GM18951 (cell line): ENCODE results near the gene SUCNR1.
"Not testable (repeated sequence)": the region's sequence is repeated elsewhere in the genome, so short reads cannot be mapped to it uniquely, and the experiment has no call there.

Experiments
- POLR2A ChIP-seq: IDR thresholded peaks from 4 replicates; pipeline ENCODE4 v1.6.1; 2011; ENCODE audit warnings: mild to moderate bottlenecking; ENCODE audit not compliant: insufficient read length, insufficient read depth; ENCODE audit errors: extremely low read depth
- in situ Hi-C: fragments of 300-500 bp; cut with MboI; formaldehyde crosslinking; loops from one replicate; pipeline ENCODE4 v1.12.0; 2022; ENCODE audit warnings: low sequenced_read_pairs, mixed read lengths, inconsistent platforms; ENCODE audit not compliant: unreplicated experiment

Gene SUCNR1

DNA sequence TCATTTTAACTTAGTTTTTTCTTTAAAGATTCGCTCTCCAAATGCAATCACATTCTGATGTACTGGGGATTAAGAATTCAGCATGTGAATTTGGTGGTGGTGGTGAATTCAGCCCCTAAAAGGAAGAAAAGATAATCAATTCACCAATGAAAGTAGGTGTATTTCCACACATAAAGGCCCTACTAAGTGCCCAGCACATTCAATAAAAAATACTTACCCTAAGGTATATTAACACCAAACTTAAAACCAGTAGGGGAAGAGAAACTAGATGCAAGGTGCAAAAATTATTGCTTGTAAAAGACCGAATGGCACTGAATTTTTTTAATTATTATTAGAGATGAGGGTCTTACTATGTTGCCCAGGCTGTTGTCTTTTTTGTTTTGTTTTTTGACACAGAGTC, 16.8 kb upstream of the SUCNR1 start:
- TF ChIP-seq POLR2A = no peak
- in situ Hi-C loops = no loop called here

DNA sequence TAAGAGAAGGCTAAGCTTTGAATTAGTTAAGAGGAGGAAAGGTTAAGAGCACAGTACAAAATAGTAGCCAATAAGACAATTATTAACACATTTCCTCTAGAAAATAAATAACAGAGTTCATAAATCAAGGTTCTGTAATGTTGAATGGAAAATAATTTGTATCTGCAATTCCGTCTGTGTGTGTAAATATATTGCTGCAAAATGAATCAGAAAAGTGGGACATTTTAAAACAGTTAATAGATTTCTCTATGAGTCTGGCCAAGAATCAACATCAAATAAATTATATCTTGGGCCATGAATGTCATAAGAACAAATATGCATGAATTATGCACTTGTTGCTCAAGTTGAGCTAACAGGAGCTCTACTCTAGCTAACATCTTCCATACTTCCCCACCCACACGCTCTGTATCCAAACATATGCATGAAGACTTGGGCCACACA, 14.2 kb upstream of the SUCNR1 start:
- in situ Hi-C loops = no loop called here

DNA sequence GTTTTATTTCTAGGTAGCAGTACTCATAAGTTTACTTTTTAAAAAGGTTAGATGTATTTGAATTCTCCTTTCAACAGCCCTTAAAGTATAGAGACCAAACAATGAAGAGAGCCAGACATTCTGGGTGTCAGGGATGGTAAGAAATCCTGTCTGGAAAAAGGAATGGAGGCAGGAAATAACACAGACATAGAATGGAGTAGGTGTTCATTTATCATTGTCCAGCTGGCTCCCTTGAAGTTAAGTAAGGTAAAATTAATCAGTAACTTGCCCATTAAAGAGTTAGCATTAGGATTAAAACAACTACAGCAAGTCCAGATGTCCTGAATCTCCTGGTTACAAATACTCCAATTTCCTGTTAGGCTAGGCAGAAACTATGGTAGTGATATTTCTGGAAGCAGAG, 13.5 kb upstream of the SUCNR1 start:
- TF ChIP-seq POLR2A = no peak
- in situ Hi-C loops = no loop called here

More for the DNA sequence above, 14.2 kb upstream of the SUCNR1 start:
- no peak for TF ChIP-seq POLR2A

DNA sequence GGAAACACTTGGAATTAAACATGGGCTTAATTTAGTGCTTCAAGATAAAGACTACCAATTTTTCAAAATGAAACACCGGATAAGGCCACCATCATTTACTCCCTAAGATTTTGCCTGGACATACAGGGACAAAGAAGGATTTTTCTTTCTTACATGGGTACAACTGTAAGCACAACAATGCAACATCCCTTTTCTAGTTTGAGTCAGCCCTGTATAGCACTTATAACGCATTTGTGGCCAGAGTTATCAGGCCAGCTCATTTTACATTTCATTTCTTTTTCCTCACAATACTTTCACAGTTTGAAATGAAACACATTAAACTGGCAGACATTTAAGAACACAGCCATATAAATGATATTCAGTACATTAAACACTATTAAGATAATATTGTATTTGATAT, 9.8 kb upstream of the SUCNR1 start:
- in situ Hi-C loops = no loop called here
- TF ChIP-seq POLR2A = no peak

DNA sequence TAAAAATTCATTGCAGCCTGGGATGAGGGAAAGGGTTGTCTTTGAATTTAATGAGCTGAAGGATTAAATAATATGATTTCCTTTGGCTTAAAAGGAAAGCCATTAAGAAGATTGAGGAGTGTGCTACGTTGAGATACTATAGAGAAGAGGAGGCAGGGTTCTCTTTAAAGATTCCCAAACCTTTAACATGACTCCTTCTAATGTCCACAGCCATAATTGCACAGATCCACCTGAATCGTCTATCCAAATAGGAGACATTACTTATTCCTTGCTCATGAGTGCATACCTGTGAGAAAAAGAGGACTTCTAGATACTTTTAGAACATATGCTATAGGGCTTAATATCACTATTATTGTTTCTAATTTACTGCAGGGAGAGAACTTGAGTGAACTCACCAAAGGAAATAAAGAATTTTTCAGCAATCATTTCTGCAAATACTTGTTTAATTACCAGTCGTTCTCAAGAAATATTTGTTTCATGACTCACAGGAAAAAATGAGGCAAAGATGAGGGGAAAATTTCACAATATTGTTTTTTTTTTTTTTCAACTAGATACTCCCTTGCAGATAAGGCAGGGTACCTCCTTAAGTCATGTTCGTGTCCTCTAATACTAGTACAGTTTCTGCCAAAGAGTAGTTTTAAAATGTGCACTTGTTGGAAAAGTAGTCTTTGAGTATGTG, 8.9 kb upstream of the SUCNR1 start:
- no peak for TF ChIP-seq POLR2A
- in situ Hi-C loops = no loop called here

DNA sequence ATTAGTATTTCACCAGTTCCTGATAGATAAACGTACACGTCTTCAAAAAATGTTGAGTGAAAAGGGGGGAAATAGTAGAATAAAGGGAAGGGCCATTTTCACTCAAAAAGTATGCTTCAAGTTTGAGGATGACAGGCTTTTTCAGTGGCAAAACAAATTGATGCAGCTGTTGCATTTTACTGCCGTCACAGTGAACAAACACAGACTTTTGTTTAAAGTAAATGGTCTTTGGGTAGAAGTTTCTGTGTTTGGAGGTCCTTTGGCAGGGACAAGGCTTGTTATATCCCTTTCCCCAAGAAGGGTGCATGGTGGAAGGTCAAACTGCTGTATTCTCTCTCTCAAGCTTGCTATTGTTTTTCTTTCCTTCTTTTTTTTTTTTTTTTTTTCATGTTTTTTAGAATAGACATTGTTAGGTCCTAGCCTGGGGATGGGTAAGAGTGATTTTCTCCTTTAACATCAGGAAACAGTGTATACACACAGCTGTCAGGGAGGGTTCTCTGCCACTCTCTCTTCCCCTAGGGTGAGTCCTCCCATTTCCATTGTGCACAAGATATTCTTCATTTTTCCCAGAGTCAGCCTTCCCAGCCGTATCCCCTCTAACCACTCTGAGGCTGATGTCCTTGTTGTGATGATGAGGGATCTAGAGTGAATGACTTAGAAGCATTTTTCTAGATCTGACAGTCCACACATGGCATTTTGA, 6.6 kb upstream of the SUCNR1 start:
- in situ Hi-C loops = no loop called here

DNA sequence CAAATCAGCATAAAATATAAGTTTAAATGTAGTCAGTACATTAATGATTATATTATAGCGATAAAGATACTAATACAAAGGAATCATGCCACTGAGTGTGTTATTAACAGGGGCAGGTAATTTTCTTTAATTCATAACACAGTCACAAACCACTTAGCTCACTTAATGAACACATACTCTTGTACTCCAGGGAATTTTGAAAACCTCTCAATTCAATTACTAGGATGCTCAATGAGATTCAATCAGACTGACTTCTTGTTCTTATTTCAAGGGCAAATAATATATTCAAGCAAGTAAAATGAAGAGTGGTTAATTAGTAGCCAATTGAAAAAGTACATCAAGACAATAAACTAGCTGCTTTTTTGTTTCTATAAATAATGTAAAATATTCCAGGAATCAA, 5.8 kb upstream of the SUCNR1 start:
- in situ Hi-C loops = no loop called here
- no peak for TF ChIP-seq POLR2A

More for the DNA sequence above, 6.6 kb upstream of the SUCNR1 start:
- TF ChIP-seq POLR2A = no peak

DNA sequence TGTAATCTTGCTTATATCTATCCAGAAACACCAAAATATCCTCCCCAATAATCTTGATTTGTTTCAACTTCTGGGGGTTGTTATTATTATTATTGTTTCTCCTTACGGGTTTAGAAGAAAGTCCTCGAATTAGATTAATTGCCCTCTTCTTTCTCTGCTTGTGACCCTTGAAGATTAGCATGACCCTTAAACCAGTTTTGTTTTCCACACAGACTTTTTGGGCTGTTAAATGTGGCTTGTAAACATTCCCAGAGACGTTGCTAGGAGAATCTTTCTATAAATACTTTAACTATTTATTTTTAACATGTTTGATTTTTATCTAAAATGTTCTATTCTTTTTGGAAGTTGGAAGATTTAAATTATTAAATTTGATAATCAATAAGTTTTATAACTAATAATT, 4.3 kb upstream of the SUCNR1 start:
- in situ Hi-C loops = no loop called here
- no peak for TF ChIP-seq POLR2A

DNA sequence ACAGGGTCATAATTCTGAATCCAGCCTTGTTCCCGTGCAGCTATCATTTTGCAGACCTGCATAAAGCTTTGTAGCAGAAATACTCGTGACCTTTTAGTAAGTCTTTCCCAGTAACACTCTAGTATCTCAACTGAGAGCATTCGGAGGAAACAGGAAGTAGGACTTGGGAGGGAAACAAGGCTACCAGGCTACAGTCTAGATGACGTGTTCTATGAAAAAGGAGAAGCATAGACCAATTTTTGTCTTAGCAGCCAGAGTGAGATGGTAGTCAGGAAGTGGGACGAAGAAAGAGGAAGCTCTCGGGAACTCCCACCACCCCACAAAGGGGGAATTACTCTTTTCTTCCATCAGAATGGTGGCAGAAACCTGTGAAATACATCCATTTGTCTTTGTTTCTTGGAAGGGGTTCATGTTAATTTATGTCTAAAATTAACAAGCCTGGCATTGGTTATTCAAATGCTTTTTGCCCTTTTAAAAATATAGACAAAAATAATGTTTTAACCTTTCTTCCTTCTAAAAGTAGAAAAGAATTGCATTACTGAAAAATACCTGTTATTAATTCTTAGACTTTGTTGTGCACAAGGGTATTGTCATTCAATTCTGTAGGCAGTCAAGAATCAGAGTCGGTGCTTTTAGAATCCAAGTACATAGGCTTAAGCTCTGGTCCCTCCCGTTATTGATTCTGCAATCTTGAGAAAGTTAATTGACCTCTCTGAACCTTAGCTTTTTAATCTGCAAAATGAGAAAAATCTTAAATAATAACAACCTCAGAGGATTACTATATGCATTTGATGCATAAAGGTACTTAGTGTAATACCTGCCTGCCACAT, 1.6 kb upstream of the SUCNR1 start:
- no peak for TF ChIP-seq POLR2A
- in situ Hi-C loops = no loop called here

DNA sequence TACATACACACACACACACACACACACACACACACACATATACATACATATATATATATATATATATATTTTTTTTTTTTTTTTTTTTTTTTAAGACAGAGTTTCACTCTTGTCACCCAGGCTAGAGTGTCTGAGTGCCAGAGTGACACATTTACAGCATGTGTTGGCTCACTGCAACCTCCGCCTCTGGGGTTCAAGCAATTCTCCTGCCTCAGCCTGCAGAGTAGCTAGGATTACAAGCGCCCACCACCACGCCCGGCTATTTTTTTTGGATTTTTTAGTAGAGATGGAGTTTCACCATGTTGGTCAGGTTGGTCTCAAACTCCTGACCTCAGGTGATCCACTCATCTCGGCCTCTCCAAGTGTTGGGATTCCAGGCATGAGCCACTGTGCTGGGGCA, 636 bp downstream of the SUCNR1 start:
- in situ Hi-C loops = not testable (repeated sequence)

DNA sequence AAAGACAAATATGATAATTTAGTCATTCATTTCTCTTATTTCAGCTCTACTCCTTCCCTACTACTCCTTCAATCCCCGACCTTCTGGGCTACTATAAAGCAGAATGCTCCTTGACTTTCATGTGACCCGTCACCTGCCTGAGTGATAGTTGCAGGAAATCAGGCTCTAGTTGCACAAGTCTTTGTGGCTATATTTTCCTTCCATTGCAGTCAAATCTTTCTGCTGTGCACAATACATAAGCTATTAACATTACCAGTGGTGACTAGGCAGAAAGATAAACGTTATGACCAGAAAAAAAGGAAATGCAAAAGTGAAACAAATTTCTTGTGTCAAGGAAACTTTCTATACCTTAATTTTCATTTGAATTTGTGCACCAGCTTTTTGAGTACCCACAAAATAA, 2.3 kb downstream of the SUCNR1 start:
- no peak for TF ChIP-seq POLR2A
- in situ Hi-C loops = no loop called here

DNA sequence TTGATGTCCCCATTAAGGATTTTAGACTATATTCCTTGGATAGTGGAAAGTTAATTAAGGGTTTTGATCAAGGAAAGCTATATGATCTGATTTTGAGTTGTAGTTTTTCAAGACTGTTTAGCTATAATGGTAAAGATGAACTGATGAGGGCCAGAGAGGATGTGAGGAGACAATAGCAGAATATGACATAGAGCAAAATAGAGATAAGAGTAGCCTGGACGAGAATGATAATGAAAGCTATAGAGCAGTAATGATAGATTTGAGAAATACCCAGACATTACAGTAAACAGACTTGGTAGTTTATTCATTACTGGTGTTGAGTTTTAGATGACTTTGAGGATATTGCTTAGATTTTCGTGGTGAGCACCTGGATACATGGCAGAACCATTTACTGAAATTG, 3.8 kb downstream of the SUCNR1 start:
- TF ChIP-seq POLR2A = no peak
- in situ Hi-C loops = no loop called here

DNA sequence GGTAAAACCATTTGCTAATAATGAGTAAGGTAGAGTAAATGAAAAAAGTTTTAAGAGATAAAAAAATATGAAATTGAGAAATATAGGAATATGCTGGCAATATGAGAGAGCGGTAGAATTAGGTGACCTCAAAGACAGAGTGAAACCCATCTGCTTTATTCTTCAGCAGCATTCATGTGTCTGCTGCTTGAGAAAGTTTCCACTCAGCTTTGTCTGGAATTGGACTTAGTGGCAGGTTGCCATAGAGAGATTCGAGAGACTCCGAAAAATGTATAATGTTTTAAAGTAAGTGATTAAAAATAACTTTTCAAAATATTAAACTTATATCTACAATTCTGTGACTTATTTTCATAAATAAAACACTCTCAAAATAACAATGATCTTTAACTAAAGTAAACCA, 5.0 kb downstream of the SUCNR1 start:
- TF ChIP-seq POLR2A = no peak

DNA sequence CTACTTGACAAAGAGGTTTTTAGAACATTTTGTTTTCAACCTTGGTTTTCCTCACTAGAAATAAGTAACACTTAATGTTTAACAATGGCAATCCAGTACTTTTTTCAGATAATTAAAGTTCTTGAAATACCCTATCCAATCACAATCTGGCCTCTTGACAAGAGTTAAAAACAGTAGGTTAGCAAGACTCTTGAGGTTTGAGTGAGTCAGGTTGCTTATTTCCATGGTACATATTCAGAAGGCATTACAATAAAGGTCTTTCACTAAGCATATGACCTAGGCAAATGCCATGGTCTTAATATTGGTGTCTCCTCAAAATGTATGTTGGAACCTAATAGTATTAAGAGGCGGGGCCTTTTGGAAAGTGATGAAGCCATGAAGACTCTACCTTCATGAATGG, 5.6 kb downstream of the SUCNR1 start:
- in situ Hi-C loops = no loop called here
- TF ChIP-seq POLR2A = no peak

More for the DNA sequence above, 5.0 kb downstream of the SUCNR1 start:
- in situ Hi-C loops = no loop called here
